Trophoblast cell (in vitro differentiated cells and primary cell): ENCODE measurements around the gene MOV10L1.

Source experiments
- DNase-seq, 2 donors: peaks; one replicate each; pipeline ENCODE4 v3.0.0-alpha.2; 2016
- H2AFZ ChIP-seq: 2 replicates; pipeline ENCODE4 v1.6.1; 2013; ENCODE audit warnings: low read length, moderate library complexity, mild to moderate bottlenecking; ENCODE audit not compliant: insufficient read depth, poor library complexity
- H2AK5ac ChIP-seq: 2 replicates; pipeline ENCODE4 v1.6.1; 2013; ENCODE audit warnings: mild to moderate bottlenecking, low read length
- H2BK120ac ChIP-seq: 2 replicates; pipeline ENCODE4 v1.6.1; 2013; ENCODE audit warnings: low read length, mild to moderate bottlenecking, moderate library complexity; ENCODE audit not compliant: insufficient read depth, poor library complexity
- H2BK12ac ChIP-seq: 2 replicates; pipeline ENCODE4 v1.6.1; 2013; ENCODE audit warnings: mild to moderate bottlenecking, low read length, moderate library complexity
- H2BK5ac ChIP-seq: 2 replicates; pipeline ENCODE4 v1.6.1; 2013; ENCODE audit warnings: low read length, low read depth, moderate library complexity, mild to moderate bottlenecking; ENCODE audit not compliant: poor library complexity
- H3K14ac ChIP-seq: 2 replicates; pipeline ENCODE4 v1.6.1; 2013; ENCODE audit warnings: mild to moderate bottlenecking, low read length
- H3K18ac ChIP-seq: 2 replicates; pipeline ENCODE4 v1.6.1; 2013; ENCODE audit warnings: mild to moderate bottlenecking, low read length
- H3K23ac ChIP-seq: 2 replicates; pipeline ENCODE4 v1.6.1; 2013; ENCODE audit warnings: low read length
- H3K27ac ChIP-seq: 2 replicates; pipeline ENCODE4 v1.5.1; 2013; ENCODE audit warnings: low read depth, mild to moderate bottlenecking, inconsistent platforms, low read length, moderate library complexity
- H3K27me3 ChIP-seq: 2 replicates; pipeline ENCODE4 v1.6.1; 2013; ENCODE audit warnings: inconsistent platforms, mild to moderate bottlenecking, low read length, moderate library complexity; ENCODE audit not compliant: insufficient read depth
- H3K36me3 ChIP-seq, 2 experiments: 1 replicate in 1 of 2; 2 replicates in 1 of 2; pipeline ENCODE4 v1.6.1; 2013; ENCODE audit warnings: low read length in 2 of 2, mild to moderate bottlenecking in 2 of 2, moderate library complexity in 1 of 2; ENCODE audit not compliant: insufficient read depth in 2 of 2, control insufficient read depth in 1 of 2
- H3K4ac ChIP-seq: 2 replicates; pipeline ENCODE4 v1.6.1; 2013; ENCODE audit warnings: low read depth, mild to moderate bottlenecking, low read length, moderate library complexity
- H3K4me1 ChIP-seq, 2 experiments: 1 replicate in 1 of 2; 2 replicates in 1 of 2; pipeline ENCODE4 v1.6.1; 2013; ENCODE audit warnings: low read length in 2 of 2, mild to moderate bottlenecking in 2 of 2, moderate library complexity in 1 of 2; ENCODE audit not compliant: insufficient read depth in 2 of 2, control insufficient read depth in 1 of 2
- H3K4me2 ChIP-seq: 2 replicates; pipeline ENCODE4 v1.6.1; 2013; ENCODE audit warnings: inconsistent platforms, mild to moderate bottlenecking, low read length, moderate library complexity
- H3K4me3 ChIP-seq: 2 replicates; pipeline ENCODE4 v1.5.1; 2013; ENCODE audit warnings: mild to moderate bottlenecking, low read depth, low read length, inconsistent platforms
- H3K79me1 ChIP-seq: one replicate; pipeline ENCODE4 v1.6.1; 2013; ENCODE audit warnings: low read length
- H3K79me2 ChIP-seq: 2 replicates; pipeline ENCODE4 v1.6.1; 2013; ENCODE audit warnings: low read length, mild to moderate bottlenecking; ENCODE audit not compliant: control insufficient read depth, insufficient read depth, poor library complexity
- H3K9ac ChIP-seq: 2 replicates; pipeline ENCODE4 v1.6.1; 2013; ENCODE audit warnings: mild to moderate bottlenecking, low read length
- H3K9me3 ChIP-seq: 2 replicates; pipeline ENCODE4 v1.6.1; 2013; ENCODE audit warnings: low read depth, mild to moderate bottlenecking, control low read depth, inconsistent platforms, low read length; ENCODE audit not compliant: insufficient read depth
- H4K12ac ChIP-seq: 2 replicates; pipeline ENCODE4 v1.6.1; 2013; ENCODE audit warnings: low read depth, mild to moderate bottlenecking, low read length, moderate library complexity
- H4K8ac ChIP-seq: 2 replicates; pipeline ENCODE4 v1.6.1; 2013; ENCODE audit warnings: low read depth, mild to moderate bottlenecking, low read length, moderate library complexity
- H4K91ac ChIP-seq: one replicate; pipeline ENCODE4 v1.6.1; 2013; ENCODE audit warnings: low read depth, mild to moderate bottlenecking, low read length, moderate library complexity
- WGBS: extraction: QIAGEN DNeasy Blood & Tissue Kit; methylation state at CpG from one replicate; pipeline ENCODE4 v1.1.7; 2013; ENCODE audit warnings: missing lambda C conversion rate; ENCODE audit not compliant: insufficient read length, insufficient coverage; ENCODE audit errors: extremely low coverage; 5-methylcytosine and 5-hydroxymethylcytosine counted together

MOV10L1 gene

DNA sequence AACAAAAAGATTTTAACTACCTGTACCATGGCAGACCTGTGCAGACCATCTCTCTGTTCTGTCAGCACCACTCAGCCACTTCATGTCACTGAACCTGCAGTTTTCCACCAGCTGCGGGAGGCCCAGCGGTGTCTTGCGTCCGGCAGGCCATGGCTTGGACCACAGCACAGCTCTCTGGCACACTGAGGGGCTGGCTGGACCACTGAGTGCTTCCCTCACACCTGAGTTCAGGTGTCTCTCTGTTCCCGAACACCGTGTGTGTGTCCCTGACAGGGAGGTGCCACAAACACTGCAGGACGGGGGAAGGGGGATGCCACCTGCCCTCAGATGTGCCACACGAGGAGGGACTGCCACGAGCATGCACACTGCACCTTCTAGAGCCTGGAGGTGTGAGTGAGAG is 17.7 kb downstream of the MOV10L1 start:
- WGBS = no CpG with 5 or more reads among the region's 9 CpGs
- Histone ChIP-seq H3K27ac (no peak overlapping the region), H2AFZ (no peak overlapping the region), H3K18ac (no peak overlapping the region), H3K9me3 (no peaks in the 10 kb centered on the region), H3K4me3 (no peak overlapping the region), H4K12ac (no peak overlapping the region), H3K4me1 (peaks cover 9% of the 10 kb centered on the region in 2 experiments), H3K27me3 (no peaks in the 10 kb centered on the region), H3K4ac (no peak overlapping the region), H3K79me1 (peaks cover 5% of the 10 kb centered on the region), H2BK120ac (no peak overlapping the region), H3K36me3 (no peaks in the 10 kb centered on the region), H3K4me2 (no peak overlapping the region), H4K8ac (no peak overlapping the region), H2BK5ac (no peak overlapping the region), H3K79me2 (no peaks in the 10 kb centered on the region), H2AK5ac (no peak overlapping the region), H3K9ac (no peak overlapping the region), H3K23ac (no peak overlapping the region), H3K14ac (no peak overlapping the region), H2BK12ac (no peak overlapping the region), H4K91ac (no peak overlapping the region)
- no peak for DNase-seq

DNA sequence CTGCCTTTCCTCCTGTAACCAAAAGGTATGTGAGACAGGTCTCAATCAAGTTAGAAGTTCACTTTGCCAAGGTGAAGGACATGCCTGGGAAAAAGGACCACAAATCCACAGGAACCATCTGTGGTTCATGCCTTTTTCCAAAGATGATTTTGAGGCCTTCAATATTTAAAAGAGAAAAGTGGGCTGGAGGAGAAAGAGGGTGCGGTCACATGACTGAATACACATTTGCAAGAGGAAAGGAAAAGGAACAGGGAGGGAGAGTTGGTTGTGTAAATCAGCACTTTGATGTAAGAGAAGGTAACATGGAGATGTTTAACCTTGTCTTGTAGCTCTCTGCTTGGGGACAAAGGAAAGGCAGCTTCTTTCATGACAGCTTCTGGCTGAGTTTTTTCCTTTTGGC is 21.2 kb downstream of the MOV10L1 start:
- H2AK5ac ChIP-seq = no peak overlapping the region
- no peak overlapping the region for H3K18ac ChIP-seq
- H3K27me3 ChIP-seq = no peaks in the 10 kb centered on the region
- no peak overlapping the region for H4K8ac ChIP-seq
- no CpG with 5 or more reads among the region's 1 CpG for WGBS
- no peak overlapping the region for H3K9ac ChIP-seq
- H2BK120ac ChIP-seq = no peak overlapping the region
- H3K4me2 ChIP-seq = no peak overlapping the region
- H4K12ac ChIP-seq = no peak overlapping the region
- H3K36me3 ChIP-seq = no peaks in the 10 kb centered on the region
- peaks cover 2% of the 10 kb centered on the region for H3K79me2 ChIP-seq
- no peak overlapping the region for H3K27ac ChIP-seq
- peaks cover 15 to 19% of the 10 kb centered on the region in 2 experiments for H3K4me1 ChIP-seq
- peak overlapping the region; percentile 40 for H2BK12ac ChIP-seq
- H4K91ac ChIP-seq = no peak overlapping the region
- H3K4ac ChIP-seq = no peak overlapping the region
- peaks cover 22% of the 10 kb centered on the region for H3K79me1 ChIP-seq
- no peak overlapping the region for H3K14ac ChIP-seq
- H3K23ac ChIP-seq = no peak overlapping the region
- H3K4me3 ChIP-seq = no peak overlapping the region
- H3K9me3 ChIP-seq = no peaks in the 10 kb centered on the region
- no peak overlapping the region for H2AFZ ChIP-seq
- H2BK5ac ChIP-seq = no peak overlapping the region
- DNase-seq = no peak

DNA sequence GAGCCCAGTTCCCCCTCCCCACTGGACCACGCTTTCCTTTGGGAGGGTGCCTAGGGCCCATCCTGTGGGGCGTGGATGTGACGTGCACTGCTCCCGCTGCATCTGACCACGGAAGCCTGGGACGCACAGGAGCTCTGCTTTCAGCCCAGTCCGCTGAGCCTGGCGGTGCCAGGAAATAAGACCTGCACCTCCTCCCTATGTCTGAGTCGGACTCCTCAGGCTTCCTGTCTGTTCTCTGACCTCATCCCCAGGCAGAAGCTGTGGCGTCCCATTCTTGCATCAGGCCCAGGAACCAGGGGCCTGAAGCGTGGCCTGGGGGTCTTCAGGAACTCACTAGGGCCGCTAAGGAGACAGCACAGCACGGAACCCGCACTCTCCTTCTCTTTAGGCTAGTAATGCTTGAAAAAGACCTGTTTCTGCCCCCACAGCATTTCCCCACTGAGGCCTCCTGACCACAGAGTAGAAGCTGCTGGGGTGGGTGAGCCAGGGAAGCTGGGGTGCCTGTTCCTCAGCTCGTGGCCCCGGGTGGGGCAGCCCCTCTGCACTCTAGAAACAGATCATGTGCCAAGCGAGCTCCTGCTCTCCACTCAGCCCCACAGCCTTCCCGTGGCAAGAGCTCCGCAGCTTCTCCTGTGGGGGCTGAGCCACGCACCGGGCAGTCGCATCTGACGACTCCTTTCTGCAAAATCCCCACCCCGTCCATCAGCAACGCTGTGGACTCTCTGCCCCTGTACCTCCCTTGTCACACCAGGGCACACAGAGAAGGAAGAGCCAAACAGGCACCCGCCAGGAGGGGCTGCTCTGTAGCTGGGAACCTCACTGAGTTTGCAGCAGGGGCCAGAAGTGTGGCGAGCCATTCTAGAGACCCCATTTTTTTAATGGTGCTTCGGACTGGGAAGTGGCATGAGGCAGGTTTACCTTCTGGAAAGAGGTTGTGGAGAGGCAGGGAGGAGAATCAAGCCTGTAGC is 22.6 kb downstream of the MOV10L1 start:
- no peaks in the 10 kb centered on the region for H3K36me3 ChIP-seq
- H3K9ac ChIP-seq = no peak overlapping the region
- peak overlapping the region; percentile 43 for H3K4me3 ChIP-seq
- H3K79me2 ChIP-seq = peaks cover 2% of the 10 kb centered on the region
- peak overlapping the region; percentile 79 for H4K91ac ChIP-seq
- H3K14ac ChIP-seq = peak overlapping the region; percentile 74
- H3K9me3 ChIP-seq = no peaks in the 10 kb centered on the region
- H3K4me2 ChIP-seq = no peak overlapping the region
- H2BK5ac ChIP-seq = peak overlapping the region; percentile 7
- peak overlapping the region; percentile 55 for H2BK12ac ChIP-seq
- H3K4me1 ChIP-seq = peaks cover 15 to 19% of the 10 kb centered on the region in 2 experiments
- peak overlapping the region; percentile 76 for H3K18ac ChIP-seq
- H2BK120ac ChIP-seq = peak overlapping the region; percentile 73
- no peaks in the 10 kb centered on the region for H3K27me3 ChIP-seq
- H3K27ac ChIP-seq = peak overlapping the region; percentile 25
- peak overlapping the region; percentile 16 for H2AK5ac ChIP-seq
- peaks cover 23% of the 10 kb centered on the region for H3K79me1 ChIP-seq
- peak overlapping the region; percentile 24 for H3K4ac ChIP-seq
- peak overlapping the region; percentile 75 for H4K8ac ChIP-seq
- WGBS = no CpG with 5 or more reads among the region's 28 CpGs
- peak overlapping the region; percentile 46 for H4K12ac ChIP-seq
- H2AFZ ChIP-seq = peak overlapping the region; percentile 17
- no peak overlapping the region for H3K23ac ChIP-seq
- DNase-seq = no peak

DNA sequence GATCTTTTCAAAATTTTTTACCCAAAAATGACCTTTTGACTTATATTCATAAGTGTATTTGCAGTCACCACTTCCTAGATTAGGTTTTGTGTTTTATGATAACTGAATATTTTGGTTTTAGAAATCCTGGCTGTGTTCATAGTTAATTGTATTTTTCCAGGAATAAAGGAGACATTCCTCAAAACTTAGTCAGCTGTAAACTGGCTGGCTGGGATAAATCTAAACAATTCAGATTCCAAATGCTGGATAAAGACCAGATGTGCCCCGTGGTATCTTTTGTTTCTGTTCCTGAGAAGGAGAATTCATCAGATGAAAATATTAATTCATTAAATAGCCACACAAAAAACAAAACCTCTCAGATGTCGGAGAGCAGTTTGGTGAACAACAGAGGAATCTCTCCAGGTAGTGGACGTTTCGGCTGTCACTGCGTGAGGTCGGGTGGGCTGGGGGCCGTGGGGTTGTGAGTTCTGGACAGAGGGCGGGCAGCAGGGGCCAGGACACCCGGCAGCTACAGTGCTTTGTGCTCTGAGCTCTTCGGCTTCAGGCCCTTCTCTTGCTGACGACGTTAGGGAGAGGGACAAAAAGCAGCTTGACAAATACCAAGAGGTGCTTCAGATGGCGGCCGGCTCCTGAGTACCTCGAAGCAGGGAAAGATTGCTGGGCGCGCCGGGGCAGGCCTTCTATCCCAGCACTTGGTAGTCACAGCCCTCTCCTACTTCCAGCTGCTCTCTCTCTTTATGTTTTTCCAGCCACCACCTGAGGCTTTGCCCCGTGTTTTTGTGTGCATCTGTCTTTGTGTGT is 24.6 kb downstream of the MOV10L1 start:
- Histone ChIP-seq H2BK12ac (peak overlapping the region; percentile 94), H3K4ac (peak overlapping the region; percentile 76), H3K79me2 (peaks cover 2% of the 10 kb centered on the region), H2BK120ac (peak overlapping the region; percentile 85), H3K4me2 (peak overlapping the region; percentile 11), H3K4me3 (no peak overlapping the region), H3K9me3 (no peaks in the 10 kb centered on the region), H4K12ac (peak overlapping the region; percentile 41), H2AK5ac (peak overlapping the region; percentile 77), H2AFZ (peak overlapping the region; percentile 89), H3K9ac (no peak overlapping the region), H3K27ac (peak overlapping the region; percentile 73), H3K27me3 (no peaks in the 10 kb centered on the region), H3K36me3 (no peaks in the 10 kb centered on the region), H3K18ac (peak overlapping the region; percentile 80), H3K14ac (peak overlapping the region; percentile 85), H3K79me1 (peaks cover 25% of the 10 kb centered on the region), H4K91ac (peak overlapping the region; percentile 96), H3K4me1 (peaks cover 24 to 30% of the 10 kb centered on the region in 2 experiments), H3K23ac (no peak overlapping the region), H4K8ac (peak overlapping the region; percentile 92), H2BK5ac (peak overlapping the region; percentile 85)
- peak in 1 of 2 donors; percentile 17 for DNase-seq
- WGBS = no CpG with 5 or more reads among the region's 19 CpGs
